Subcutaneous adipose tissue (tissue), 4 donors: ENCODE data around the gene MYL2. TPM values are rescaled to one million over a fixed set of nuclear protein-coding genes. Genes with fewer than 3 reads are reported as not detected.

Experiments used
- CTCF ChIP-seq: fragments of 450-650 bp; IDR thresholded peaks from one replicate; pipeline ENCODE4 v1.5.1; 2016; ENCODE audit warnings: low read depth, mild to moderate bottlenecking, control low read depth, antibody characterized with exemption, moderate library complexity
- total RNA-seq, 4 donors: library from RNA; depleted of rRNA; stranded (reverse); fragments of >200 nt; gene quantifications; one replicate each; pipeline ENCODE4 v1.1.0, GENCODE V29; 2016

The MYL2 gene
- not detected for total RNA-seq

GRCh38 chr12:110920324-110920910 lies at the start of gene MYL2:
TSS of gene MYL2 (minus strand) at chr12:110920579. CDS start at chr12:110920529, 50 bp downstream.
- no peak for TF ChIP-seq CTCF

GRCh38 chr12:110966081-110966760 lies 45.8 kb upstream of the MYL2 start:
- TF ChIP-seq CTCF = no peak

- no peak for TF ChIP-seq CTCF
Observed at GRCh38 chr12:110965574-110965973, 45.2 kb upstream of the MYL2 start.

- TF ChIP-seq CTCF = no peak
Observed at GRCh38 chr12:110960795-110961194, 40.4 kb upstream of the MYL2 start.

GRCh38 chr12:110957652-110958051 lies 37.3 kb upstream of the MYL2 start:
- TF ChIP-seq CTCF = no peak

GRCh38 chr12:110957159-110957558 lies 36.8 kb upstream of the MYL2 start:
- TF ChIP-seq CTCF = no peak

- no peak for TF ChIP-seq CTCF
Observed at GRCh38 chr12:110948041-110948440, 27.7 kb upstream of the MYL2 start.
